Stimulated activated CD4-positive, alpha-beta T cell treated with anti-CD3 and anti-CD28 coated beads, Interleukin-12 subunit alpha, Interleukin-12 subunit beta, amount 100 ng/mL, for 4 hours (primary cell): ENCODE results near the gene WDR38.

Experiments used
- DNase-seq: peaks from one replicate; pipeline ENCODE4 v3.0.0-alpha.2; 2020

Gene WDR38

GRCh38 chr9:124859803-124860581 lies 6.7 kb downstream of the WDR38 start:
- DNase-seq, result no peak

GRCh38 chr9:124860582-124861341 lies 7.5 kb downstream of the WDR38 start:
- no peak for DNase-seq

- DNase-seq, result peak; percentile 96
Observed at GRCh38 chr9:124861342-124862229, 8.3 kb downstream of the WDR38 start, which contains the start of the genes ARPC5L and RPL35. ARPC5L (plus strand) TSS chr9:124862130; CDS start chr9:124869291, 7,161 bp downstream. RPL35 (minus strand) TSS chr9:124861957; CDS start chr9:124861912, 45 bp downstream.

- DNase-seq, result no peak
Observed at GRCh38 chr9:124863371-124863871, 10.2 kb downstream of the WDR38 start.

GRCh38 chr9:124868511-124869465 lies 15.5 kb downstream of the WDR38 start:
- peak; percentile 93 for DNase-seq

- DNase-seq, result peak; percentile 43
Observed at GRCh38 chr9:124869466-124869985, 16.3 kb downstream of the WDR38 start.

- DNase-seq, result peak; percentile 88
Observed at GRCh38 chr9:124869986-124870560, 16.8 kb downstream of the WDR38 start.

GRCh38 chr9:124870723-124871122 lies 17.5 kb downstream of the WDR38 start:
- no peak for DNase-seq

GRCh38 chr9:124871156-124871561 lies 17.9 kb downstream of the WDR38 start:
- no peak for DNase-seq

GRCh38 chr9:124873664-124874063 lies 20.4 kb downstream of the WDR38 start:
- DNase-seq, result no peak

- DNase-seq, result no peak
Observed at GRCh38 chr9:124875501-124875900, 22.2 kb downstream of the WDR38 start.

GRCh38 chr9:124877021-124877782 lies 23.9 kb downstream of the WDR38 start:
- no peak for DNase-seq

GRCh38 chr9:124878021-124878420 lies 24.8 kb downstream of the WDR38 start:
- no peak for DNase-seq

- DNase-seq, result no peak
Observed at GRCh38 chr9:124878518-124878917, 25.3 kb downstream of the WDR38 start.

- DNase-seq, result no peak
Observed at GRCh38 chr9:124879226-124879625, 26.0 kb downstream of the WDR38 start.

- no peak for DNase-seq
Observed at GRCh38 chr9:124880501-124880900, 27.2 kb downstream of the WDR38 start.

- no peak for DNase-seq
Observed at GRCh38 chr9:124881138-124881743, 28.0 kb downstream of the WDR38 start.

- DNase-seq, result no peak
Observed at GRCh38 chr9:124882231-124882630, 29.0 kb downstream of the WDR38 start.

- DNase-seq, result no peak
Observed at GRCh38 chr9:124884376-124884775, 31.1 kb downstream of the WDR38 start.

GRCh38 chr9:124885551-124885950 lies 32.3 kb downstream of the WDR38 start:
- no peak for DNase-seq
